Mucosa of descending colon (tissue), 3 donors: Measurements from ENCODE around the gene IFFO2. TPM values are rescaled to one million over a fixed set of nuclear protein-coding genes. Genes with fewer than 3 reads are reported as not detected.

Experiments used
- ATAC-seq: fragments of 200-7000 bp; cut with Tn5 transposase; one replicate; pipeline ENCODE4 v1.9.1; 2020; ENCODE audit warnings: mild to moderate bottlenecking, moderate library complexity
- DNase-seq, 3 donors: peaks; one replicate each; pipeline ENCODE4 v3.0.0-alpha.2; 2020
- H3K36me3 ChIP-seq: fragments of 200-600 bp; one replicate; pipeline ENCODE4 v1.8.0; 2021; ENCODE audit warnings: low read depth, mild to moderate bottlenecking
- H3K4me1 ChIP-seq: fragments of 200-600 bp; one replicate; pipeline ENCODE4 v1.8.0; 2021; ENCODE audit warnings: low read depth, mild to moderate bottlenecking
- H3K4me3 ChIP-seq: fragments of 200-600 bp; one replicate; pipeline ENCODE4 v1.8.0; 2021; ENCODE audit warnings: mild to moderate bottlenecking
- H3K9me3 ChIP-seq: fragments of 200-600 bp; one replicate; pipeline ENCODE4 v1.8.0; 2021; ENCODE audit warnings: mild to moderate bottlenecking
- intact Hi-C, 2 donors: fragments of 100-400 bp; cut with DNase I in 1 of 2; cut with micrococcal nuclease in 1 of 2; formaldehyde crosslinking; loops; one replicate each; pipeline versions ENCODE4 v1.11.0 to v1.11.1; 2022; cut with DNase I, micrococcal nuclease
- total RNA-seq, 3 donors: library from RNA; stranded (reverse); fragmentation: NEBNext Ultra II Directional in 2 of 3; extraction: Animal tissue kit (Norgen Biotek cat#: 25700) in 2 of 3; gene quantifications; one replicate each; pipeline versions ENCODE4 v1.2.1 to v1.2.4, GENCODE V29; 2021 to 2023
- TF ChIP-seq, protein P1 (sequence below): fragments of 200-600 bp; IDR thresholded peaks from one replicate; pipeline ENCODE4 v1.8.0; 2022; ENCODE audit warnings: antibody characterized with exemption, mild to moderate bottlenecking
- donor health status: DM: no; HTN: no; CAD: no; lungs with moderate emphysema.
- donor health status: DM: no; HTN: no; CAD: no.
- donor health status: DM: no; HTN: yes; CAD: no.

The IFFO2 gene
- total RNA-seq, 3 donors from 2014 or later, result 13.1 to 19.0 (median 15.5) TPM

DNA sequence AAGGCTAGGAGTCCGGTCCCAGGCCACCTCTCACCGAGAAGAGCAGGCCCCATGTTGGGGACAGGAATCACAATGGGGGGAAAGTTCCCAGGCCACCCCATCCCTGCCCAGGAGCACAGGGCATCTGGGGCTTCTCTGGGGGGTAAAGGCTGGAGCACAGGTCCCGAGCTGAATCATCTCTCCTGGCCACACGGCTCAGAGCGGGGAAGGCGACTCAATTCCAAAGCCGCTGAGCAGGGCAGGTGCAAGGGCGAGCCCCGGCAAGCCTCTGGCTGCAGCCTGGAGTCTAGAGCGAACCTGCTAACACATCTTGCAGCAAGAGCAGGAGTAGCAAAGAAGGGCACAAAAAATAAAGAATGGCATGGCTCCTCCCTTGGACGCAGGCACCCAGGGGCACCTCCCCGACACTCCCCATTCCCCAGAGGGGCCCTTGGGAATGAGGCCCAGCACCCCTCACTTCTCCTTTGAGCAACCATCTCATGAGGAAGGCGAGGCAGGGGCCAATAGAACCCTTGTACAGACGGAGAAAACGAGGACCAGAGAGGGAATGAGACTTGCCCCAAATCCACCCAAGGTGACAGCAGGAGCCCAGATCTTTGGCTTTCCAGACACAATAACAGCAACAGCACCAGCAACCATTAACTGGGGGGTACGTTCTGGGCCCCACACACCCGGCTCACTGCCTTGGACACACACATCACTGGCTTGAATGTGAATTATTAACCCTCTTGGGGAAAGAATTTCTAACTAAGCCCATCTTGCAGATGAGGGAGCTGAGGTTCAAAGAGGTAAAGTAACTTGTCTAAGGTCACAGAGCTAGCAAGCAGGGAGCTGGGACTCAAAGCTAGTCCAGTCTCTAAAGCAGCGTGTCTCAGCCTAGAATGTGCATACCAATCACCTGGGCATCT is 33.4 kb downstream of the IFFO2 start:
- ATAC-seq, result no peak

DNA sequence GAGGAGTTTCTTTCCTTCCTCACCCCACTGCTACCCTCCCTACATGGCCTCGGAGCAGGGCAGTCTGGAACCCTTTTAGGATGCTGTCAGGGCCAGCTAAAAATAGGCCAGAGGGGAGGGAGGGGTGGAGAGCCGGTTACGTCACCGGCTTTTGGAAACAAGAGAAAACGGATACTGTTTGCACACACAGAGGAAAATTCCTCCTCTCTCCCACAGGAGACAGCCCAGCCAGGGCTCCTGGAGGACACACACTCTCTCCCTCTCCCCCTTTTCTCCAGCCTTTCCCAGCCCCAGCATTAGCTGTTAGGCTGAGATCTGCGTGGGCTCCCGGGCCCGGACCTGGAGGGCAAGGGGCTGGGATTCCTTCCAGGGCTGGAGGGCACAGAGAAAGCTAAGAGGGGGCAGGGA is 34.2 kb downstream of the IFFO2 start:
- H3K4me3 ChIP-seq, result no peak overlapping the region
- H3K36me3 ChIP-seq, result no peaks in the 10 kb centered on the region
- TF ChIP-seq, protein P1, sequence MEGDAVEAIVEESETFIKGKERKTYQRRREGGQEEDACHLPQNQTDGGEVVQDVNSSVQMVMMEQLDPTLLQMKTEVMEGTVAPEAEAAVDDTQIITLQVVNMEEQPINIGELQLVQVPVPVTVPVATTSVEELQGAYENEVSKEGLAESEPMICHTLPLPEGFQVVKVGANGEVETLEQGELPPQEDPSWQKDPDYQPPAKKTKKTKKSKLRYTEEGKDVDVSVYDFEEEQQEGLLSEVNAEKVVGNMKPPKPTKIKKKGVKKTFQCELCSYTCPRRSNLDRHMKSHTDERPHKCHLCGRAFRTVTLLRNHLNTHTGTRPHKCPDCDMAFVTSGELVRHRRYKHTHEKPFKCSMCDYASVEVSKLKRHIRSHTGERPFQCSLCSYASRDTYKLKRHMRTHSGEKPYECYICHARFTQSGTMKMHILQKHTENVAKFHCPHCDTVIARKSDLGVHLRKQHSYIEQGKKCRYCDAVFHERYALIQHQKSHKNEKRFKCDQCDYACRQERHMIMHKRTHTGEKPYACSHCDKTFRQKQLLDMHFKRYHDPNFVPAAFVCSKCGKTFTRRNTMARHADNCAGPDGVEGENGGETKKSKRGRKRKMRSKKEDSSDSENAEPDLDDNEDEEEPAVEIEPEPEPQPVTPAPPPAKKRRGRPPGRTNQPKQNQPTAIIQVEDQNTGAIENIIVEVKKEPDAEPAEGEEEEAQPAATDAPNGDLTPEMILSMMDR, result no peak
- H3K4me1 ChIP-seq, result peaks cover 23% of the 10 kb centered on the region
- no peaks in the 10 kb centered on the region for H3K9me3 ChIP-seq
- ATAC-seq, result peak; percentile 42
- intact Hi-C loops, result no loop called here
- peak in 2 of 3 donors; percentile 55 to 61 for DNase-seq

More for the DNA sequence above, 33.4 kb downstream of the IFFO2 start:
- TF ChIP-seq, protein P1, result no peak
- intact Hi-C loops, result no loop called here
- no peak for DNase-seq
- Histone ChIP-seq H3K9me3 (no peaks in the 10 kb centered on the region), H3K4me1 (peaks cover 24% of the 10 kb centered on the region), H3K4me3 (no peak overlapping the region), H3K36me3 (no peaks in the 10 kb centered on the region)

DNA sequence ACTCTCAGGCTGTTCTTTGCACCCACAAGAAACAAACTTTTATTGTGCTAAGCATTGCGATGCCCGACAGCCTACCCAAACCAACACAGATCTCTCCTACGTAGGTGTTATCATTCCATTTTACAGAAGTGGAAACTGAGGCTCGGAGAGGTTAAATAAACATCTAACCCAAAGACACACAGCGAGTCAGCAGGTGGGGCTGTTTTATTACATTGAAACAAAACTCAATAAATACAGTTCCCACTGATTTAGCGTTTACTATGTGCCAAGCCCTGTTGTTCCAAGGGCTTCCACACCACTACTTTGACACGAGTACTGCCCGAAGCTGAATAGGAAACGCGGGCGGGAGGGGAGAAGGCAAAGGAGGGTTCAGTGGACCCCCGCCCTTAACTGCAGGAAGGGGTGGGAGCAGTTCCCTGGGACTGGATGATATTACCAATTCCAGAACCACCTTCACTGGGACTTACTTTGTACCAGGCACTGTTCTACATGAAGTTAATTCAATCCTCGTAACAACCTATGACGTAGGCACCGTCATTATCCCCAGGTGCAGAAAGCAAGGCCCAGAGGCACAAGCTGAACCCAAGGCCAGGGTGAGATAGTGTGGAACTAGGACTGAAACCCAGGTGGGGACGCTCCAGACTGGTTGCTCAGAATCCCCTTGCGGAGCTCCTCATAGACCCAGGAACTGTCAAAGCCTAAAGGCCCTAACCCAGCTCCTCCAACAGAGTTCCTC is 34.8 kb downstream of the IFFO2 start:
- Histone ChIP-seq H3K4me3 (no peak overlapping the region), H3K36me3 (no peaks in the 10 kb centered on the region), H3K4me1 (peaks cover 17% of the 10 kb centered on the region), H3K9me3 (no peaks in the 10 kb centered on the region)
- intact Hi-C loops, result no loop called here
- TF ChIP-seq, protein P1, result no peak
- ATAC-seq (peak; percentile 31), DNase-seq (no peak)

DNA sequence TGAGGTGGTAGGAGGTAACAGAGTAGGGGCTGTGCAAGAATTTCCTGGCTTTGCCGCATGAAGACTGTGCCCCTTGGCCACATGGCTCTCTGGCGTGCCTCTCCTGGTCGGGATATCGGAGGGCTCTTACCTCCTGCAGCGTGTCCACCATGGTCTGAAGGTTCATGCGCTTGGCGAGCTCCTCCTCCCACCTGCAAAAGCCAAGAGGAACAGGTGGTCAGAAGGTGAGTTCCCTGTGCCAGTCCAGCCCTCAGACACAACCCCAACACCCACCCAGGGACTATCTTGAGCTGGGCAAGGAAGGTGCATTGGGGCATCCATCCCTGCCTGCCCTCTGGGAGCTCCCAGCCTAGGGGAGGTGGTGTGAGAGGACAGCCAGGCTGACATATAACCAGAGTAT is 35.5 kb downstream of the IFFO2 start:
- no peak for ATAC-seq
- no peak for DNase-seq
- H3K36me3 ChIP-seq, result no peaks in the 10 kb centered on the region
- intact Hi-C loops, result no loop called here
- no peak overlapping the region for H3K4me3 ChIP-seq
- TF ChIP-seq, protein P1, result no peak
- no peaks in the 10 kb centered on the region for H3K9me3 ChIP-seq
- peaks cover 17% of the 10 kb centered on the region for H3K4me1 ChIP-seq

DNA sequence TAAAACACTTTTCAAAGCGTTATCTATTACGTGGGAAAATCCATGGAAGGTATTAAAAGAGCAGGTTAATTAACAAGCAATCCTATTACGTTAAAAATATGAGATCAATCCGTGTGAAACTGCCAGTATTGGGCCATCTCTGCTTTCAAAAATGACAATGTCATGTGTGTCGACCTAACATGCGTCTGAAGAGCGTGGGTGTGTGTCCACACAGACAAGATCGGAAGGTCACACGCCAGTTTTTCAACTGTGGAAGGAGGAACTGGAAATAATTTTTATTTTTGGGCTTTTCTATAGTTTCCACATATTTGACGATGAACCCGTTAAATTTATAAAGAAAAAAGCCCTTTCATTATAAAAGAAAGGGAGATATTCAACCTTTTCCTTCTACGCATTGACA is 36.5 kb downstream of the IFFO2 start:
- no peak for ATAC-seq
- Histone ChIP-seq H3K4me3 (no peak overlapping the region), H3K9me3 (no peaks in the 10 kb centered on the region), H3K36me3 (no peaks in the 10 kb centered on the region), H3K4me1 (peaks cover 17% of the 10 kb centered on the region)
- DNase-seq, result no peak
- intact Hi-C loops, result no loop called here
- TF ChIP-seq, protein P1, result no peak
